WI38 (cell line): ENCODE results near the gene UBL3.

Source experiments
- H3K4me3 ChIP-seq: 2 replicates; pipeline ENCODE4 v1.5.1; 2011; ENCODE audit warnings: low read depth, mild to moderate bottlenecking, control low read depth, low read length
- TF ChIP-seq, protein P1 (sequence below): IDR thresholded peaks from 2 replicates; pipeline ENCODE4 v1.5.1; 2012; ENCODE audit warnings: low read depth, mild to moderate bottlenecking, control low read depth, low read length

Gene UBL3

DNA sequence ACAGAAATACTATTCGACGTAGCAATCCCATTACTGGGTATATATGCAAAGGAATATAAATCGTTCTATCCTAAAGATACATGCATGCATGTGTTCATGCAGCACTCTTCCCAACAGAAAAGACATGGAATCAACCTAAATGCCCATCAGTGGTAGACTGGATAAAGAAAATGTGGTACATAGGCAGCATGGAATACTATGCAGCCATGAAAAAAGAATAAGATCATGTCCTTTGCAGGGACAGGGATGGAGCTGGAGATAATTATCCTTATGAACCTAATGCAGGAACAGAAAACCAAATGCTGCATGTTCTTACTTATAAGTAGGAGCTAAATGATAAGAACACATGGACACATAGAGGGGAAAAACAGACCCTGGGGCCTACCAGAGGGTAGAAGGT, 89.3 kb downstream of the UBL3 start:
- TF ChIP-seq, protein P1, sequence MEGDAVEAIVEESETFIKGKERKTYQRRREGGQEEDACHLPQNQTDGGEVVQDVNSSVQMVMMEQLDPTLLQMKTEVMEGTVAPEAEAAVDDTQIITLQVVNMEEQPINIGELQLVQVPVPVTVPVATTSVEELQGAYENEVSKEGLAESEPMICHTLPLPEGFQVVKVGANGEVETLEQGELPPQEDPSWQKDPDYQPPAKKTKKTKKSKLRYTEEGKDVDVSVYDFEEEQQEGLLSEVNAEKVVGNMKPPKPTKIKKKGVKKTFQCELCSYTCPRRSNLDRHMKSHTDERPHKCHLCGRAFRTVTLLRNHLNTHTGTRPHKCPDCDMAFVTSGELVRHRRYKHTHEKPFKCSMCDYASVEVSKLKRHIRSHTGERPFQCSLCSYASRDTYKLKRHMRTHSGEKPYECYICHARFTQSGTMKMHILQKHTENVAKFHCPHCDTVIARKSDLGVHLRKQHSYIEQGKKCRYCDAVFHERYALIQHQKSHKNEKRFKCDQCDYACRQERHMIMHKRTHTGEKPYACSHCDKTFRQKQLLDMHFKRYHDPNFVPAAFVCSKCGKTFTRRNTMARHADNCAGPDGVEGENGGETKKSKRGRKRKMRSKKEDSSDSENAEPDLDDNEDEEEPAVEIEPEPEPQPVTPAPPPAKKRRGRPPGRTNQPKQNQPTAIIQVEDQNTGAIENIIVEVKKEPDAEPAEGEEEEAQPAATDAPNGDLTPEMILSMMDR = no peak
- no peak overlapping the region for H3K4me3 ChIP-seq

GRCh38 chr13:29760544-29760943, 89.9 kb downstream of the UBL3 start:
- TF ChIP-seq, protein P1 = no peak
- no peak overlapping the region for H3K4me3 ChIP-seq

DNA sequence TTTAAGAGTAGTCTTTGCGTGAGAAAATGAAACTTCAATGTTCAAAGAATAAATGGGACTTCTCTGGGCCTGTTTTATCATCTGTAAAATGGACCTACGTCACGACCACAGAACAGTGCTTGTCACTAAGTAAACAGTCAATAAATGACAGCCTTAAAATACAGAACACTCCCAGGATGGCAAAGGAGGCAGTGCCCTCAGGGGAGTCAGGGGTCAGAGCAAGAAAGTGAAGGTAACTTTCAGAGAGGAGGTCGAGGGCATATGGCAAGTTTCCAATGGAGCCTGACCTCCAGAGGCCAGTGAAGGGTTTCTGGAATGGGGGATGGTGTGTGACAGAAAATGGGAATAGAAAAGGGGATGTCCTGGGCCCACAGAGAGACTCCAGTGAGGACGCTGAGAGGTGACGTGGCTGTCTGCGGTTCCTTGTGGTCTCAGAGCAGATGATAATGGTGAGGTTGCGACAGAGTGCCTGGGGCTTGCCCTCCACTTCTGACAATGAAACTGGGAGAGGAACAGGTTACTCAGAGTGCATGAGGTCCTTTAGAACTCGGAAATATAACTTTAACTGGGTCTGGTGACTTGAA, 91.8 kb downstream of the UBL3 start:
- TF ChIP-seq, protein P1 = no peak
- no peak overlapping the region for H3K4me3 ChIP-seq

DNA sequence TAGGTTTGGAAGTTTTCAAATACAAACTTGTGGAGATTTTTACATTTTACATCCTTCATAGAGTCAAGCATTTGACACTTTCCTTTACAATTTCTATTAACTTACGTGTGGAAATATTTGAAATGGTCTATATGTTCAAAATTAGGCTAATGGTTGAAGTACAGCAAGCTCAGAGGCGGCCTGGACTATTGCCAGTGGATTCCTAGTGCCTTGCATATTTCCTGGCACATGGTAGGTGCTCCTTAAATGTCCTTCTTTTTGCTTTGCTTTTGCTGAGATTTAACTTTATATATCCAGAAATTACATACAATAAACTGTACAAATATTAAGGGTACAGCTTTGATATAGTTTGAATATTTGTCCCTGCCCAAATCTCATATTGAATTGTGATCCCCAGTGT, 93.9 kb downstream of the UBL3 start:
- TF ChIP-seq, protein P1 = no peak
- no peak overlapping the region for H3K4me3 ChIP-seq

DNA sequence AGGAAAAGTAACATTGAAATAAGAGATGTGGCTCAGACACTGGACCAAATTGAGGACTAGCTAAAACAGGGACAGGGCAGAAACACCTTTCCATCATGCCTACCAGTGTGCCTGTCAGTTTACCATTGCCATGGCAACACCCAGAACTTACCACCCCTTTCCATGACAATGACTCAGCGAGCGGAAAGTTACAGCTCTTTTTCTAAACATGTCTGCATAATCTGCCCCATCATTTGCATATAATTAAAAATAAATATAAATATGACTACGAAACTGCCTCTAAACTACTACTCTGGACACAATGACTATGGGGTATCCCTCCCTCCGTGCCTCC, 96.0 kb downstream of the UBL3 start:
- TF ChIP-seq, protein P1 = no peak
- H3K4me3 ChIP-seq = no peak overlapping the region

DNA sequence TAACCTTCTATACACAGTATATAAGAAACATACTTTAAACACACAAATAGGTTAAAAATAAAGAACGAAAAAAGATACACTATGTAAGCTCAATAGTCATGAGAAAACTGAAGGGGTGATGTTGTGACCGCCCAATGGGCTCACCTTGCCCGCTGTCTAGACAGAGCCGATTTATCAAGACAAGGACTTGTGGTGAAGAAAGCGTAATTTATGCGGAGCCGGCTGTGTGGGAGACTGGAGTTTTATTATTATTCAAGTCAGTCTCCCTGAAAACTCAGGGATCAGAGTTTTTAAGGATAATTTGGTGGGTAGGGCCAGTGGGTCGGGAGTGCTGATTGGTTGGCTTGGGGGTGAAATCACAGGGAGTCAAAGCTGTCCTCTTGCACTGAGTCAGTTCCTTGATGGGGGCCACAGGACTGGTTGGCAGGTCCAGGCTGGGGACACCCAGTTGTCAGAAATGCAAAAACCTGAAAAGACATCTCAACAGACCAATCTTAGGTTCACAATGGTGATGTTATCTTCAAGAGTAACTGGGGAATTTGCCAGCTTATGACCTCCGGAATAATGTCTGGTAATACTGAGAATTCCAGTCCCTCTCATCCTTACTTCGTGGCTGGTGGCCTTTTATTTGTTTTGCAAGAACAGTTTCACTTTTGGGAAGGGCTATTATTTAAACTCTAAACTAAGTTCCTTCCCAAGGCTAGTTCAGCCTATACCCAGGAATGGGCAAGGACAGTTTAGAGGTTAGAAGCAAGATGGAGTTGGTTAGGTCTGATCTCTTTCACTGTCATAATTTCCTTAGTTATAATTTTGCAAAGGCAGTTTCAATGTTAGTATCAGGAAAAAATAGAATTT, 96.6 kb downstream of the UBL3 start:
- no peak overlapping the region for H3K4me3 ChIP-seq
- TF ChIP-seq, protein P1 = no peak

GRCh38 chr13:29752175-29752574, 98.2 kb downstream of the UBL3 start:
- H3K4me3 ChIP-seq = no peak overlapping the region

More at GRCh38 chr13:29752175-29752574, 98.2 kb downstream of the UBL3 start:
- TF ChIP-seq, protein P1 = no peak
